ENCODE data around the gene GJC2. TPM values are rescaled to one million over a fixed set of nuclear protein-coding genes. Genes with fewer than 3 reads are reported as not detected.

Gene GJC2
- total RNA-seq: 6.0 TPM
- long read RNA-seq, partial matches to known transcripts: 6 of 12 reads
- long read RNA-seq, other reads (novel, unspliced or antisense): 4 of 12 reads

- Histone ChIP-seq H3K9me3 (no peaks in the 10 kb centered on the region), H3K4me1 (peaks cover 52% of the 10 kb centered on the region), H3K27ac (peak within 1 kb of the TSS; percentile 88), H3K36me3 (peaks cover 46% of the 10 kb centered on the region), H3K27me3 (ENCODE audit: low read depth) (no peaks in the 10 kb centered on the region), H3K4me3 (peak within 1 kb of the TSS; percentile 51)
- intact Hi-C loops (cut with DNase I): no loop called here
- no peak for TF ChIP-seq CTCF (IDR thresholded peaks at IDR 0.05)
- DNase-seq: peak; percentile 46
- peak; percentile 33 to 40 for ATAC-seq
These were observed at the start of gene GJC2 for GRCh38 chr1:228149406-228150119. GJC2 (plus strand) TSS chr1:228149930; CDS start chr1:228157759, 7,829 bp downstream.

GRCh38 chr1:228100822-228101613 is 48.7 kb upstream of the GJC2 start:
- H3K27me3 ChIP-seq (ENCODE audit: low read depth): no peaks in the 10 kb centered on the region
- peaks cover 30% of the 10 kb centered on the region for H3K4me1 ChIP-seq
- no peaks in the 10 kb centered on the region for H3K9me3 ChIP-seq
- no peak overlapping the region for H3K27ac ChIP-seq
- intact Hi-C loops (cut with DNase I): no loop called here
- DNase-seq (no peak), ATAC-seq (no peak)
- peak overlapping the region; percentile 90 for H3K4me3 ChIP-seq
- H3K36me3 ChIP-seq: peaks cover 52% of the 10 kb centered on the region
- TF ChIP-seq CTCF (IDR thresholded peaks at IDR 0.05): no peak

DNA sequence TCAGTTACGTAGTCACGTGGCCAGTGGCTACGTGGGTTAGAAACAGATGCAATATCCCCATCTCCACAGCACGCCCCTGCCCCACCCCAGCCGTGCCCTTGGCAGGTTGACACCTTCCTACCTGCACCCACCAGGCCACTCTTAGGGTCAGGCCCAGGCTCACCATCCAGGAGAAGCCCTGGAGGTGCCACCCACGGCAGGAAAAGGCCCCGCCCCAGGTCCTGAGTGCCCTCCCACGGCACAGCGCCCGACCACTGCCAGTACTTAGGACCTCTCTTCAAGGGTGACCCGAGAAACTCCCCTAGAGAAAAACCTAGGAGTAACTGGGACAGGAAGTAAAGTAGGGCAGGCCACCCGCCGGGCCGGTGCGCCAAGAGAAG is 48.1 kb upstream of the GJC2 start:
- no peaks in the 10 kb centered on the region for H3K9me3 ChIP-seq
- H3K4me1 ChIP-seq: peaks cover 25% of the 10 kb centered on the region
- DNase-seq (no peak), ATAC-seq (no peak)
- TF ChIP-seq CTCF (IDR thresholded peaks at IDR 0.05): no peak
- intact Hi-C loops (cut with DNase I): no loop called here
- H3K27me3 ChIP-seq (ENCODE audit: low read depth): no peaks in the 10 kb centered on the region
- H3K4me3 ChIP-seq: peak overlapping the region; percentile 90
- H3K27ac ChIP-seq: peak overlapping the region; percentile 88
- peaks cover 53% of the 10 kb centered on the region for H3K36me3 ChIP-seq

- ATAC-seq (peak; percentile 43 to 46), DNase-seq (no peak)
- Histone ChIP-seq H3K27ac (peak overlapping the region; percentile 88), H3K36me3 (peaks cover 53% of the 10 kb centered on the region), H3K4me3 (peak overlapping the region; percentile 90), H3K27me3 (ENCODE audit: low read depth) (no peaks in the 10 kb centered on the region), H3K9me3 (no peaks in the 10 kb centered on the region), H3K4me1 (peaks cover 22% of the 10 kb centered on the region)
- intact Hi-C loops (cut with DNase I): no loop called here
- peak; percentile 30 for TF ChIP-seq CTCF (IDR thresholded peaks at IDR 0.05)
These were observed 47.5 kb upstream of the GJC2 start for GRCh38 chr1:228101994-228102790.

All from lower lobe of right lung (tissue), 2 donors.